ENCODE results near the gene TPH2. TPM values are rescaled to one million over a fixed set of nuclear protein-coding genes. Genes with fewer than 3 reads are reported as not detected.

The TPH2 gene
- total and polyA plus RNA-seq, 4 donors: 0.01 TPM; not detected in 3

DNA sequence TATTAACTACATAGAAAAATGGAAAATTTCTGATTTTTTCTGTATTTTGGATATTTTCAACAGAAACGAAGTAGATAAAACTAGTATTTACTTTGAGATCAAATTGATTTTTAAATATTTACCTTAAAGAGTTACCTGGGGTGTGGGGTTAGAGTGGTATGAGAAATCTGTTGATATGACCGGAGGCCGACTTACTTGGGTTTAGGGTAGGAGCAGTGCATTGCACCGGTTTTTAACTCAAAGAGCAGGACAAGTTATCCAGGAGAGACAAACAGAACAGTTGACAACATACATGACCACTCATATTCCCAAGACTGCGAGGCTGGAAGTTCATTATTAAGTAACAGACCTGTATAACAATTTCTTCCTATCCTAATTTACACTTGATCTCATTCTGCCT lies 31.4 kb downstream of the TPH2 start:
- Histone ChIP-seq H3K9me3 (ENCODE audit: control insufficient read depth in 4 of 4, insufficient read depth in 3 of 4, low read length in 3 of 4) (no peaks in the 10 kb centered on the region), H3K27ac (ENCODE audit: low read depth in 1 of 2, low read length in 1 of 2) (no peak overlapping the region), H3K27me3 (ENCODE audit: control insufficient read depth in 3 of 3, insufficient read depth in 3 of 3, low read length in 2 of 3) (no peaks in the 10 kb centered on the region), H3K9ac (ENCODE audit: insufficient read depth in 1 of 2, low read length in 2 of 2) (no peak overlapping the region), H3K36me3 (ENCODE audit: control insufficient read depth in 4 of 4, insufficient read depth in 4 of 4, low read length in 4 of 4) (no peaks in the 10 kb centered on the region), H3K4me1 (ENCODE audit: control insufficient read depth in 5 of 5, insufficient read depth in 5 of 5, low read length in 5 of 5) (no peaks in the 10 kb centered on the region), H3K4me3 (no peak overlapping the region)
- ATAC-seq (ENCODE audit: insufficient read depth, low FRiP score): no peak
- no peak for DNase-seq
- WGBS, 2 donors: 76 to 83% methylated on average over 5 of the region's 5 CpGs
- no peak for TF ChIP-seq CTCF (IDR thresholded peaks at IDR 0.05; ENCODE audit: control extremely low read depth, extremely low read depth)

DNA sequence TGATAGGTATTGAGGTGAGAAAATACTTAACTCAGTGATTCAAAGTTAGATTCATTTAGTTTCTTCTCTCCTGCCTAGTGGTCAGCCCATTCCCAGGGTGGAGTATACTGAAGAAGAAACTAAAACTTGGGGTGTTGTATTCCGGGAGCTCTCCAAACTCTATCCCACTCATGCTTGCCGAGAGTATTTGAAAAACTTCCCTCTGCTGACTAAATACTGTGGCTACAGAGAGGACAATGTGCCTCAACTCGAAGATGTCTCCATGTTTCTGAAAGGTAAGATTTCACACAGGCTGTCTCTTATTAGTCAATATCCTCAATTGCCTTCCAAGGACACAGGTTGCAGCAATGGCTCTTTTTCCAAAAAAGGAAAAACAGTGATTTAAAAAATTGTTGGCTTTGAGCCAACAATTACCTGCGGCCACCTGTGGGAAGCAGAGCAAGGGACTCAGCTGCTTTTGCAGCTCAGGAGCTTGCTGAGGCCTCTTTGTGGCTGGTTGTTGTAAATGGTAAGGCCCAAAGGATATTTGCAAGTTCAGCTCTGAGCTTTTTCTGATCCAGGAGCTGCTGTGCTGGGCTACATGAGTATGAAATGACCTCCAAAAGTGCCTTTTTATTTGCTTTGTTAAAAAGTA lies 33.9 kb downstream of the TPH2 start:
- no peak overlapping the region for H3K4me3 ChIP-seq
- 69 to 70% methylated on average over 4 of the region's 4 CpGs for WGBS, 2 donors
- H3K27me3 ChIP-seq (ENCODE audit: control insufficient read depth in 3 of 3, insufficient read depth in 3 of 3, low read length in 2 of 3): no peaks in the 10 kb centered on the region
- DNase-seq: peak in 1 of 3 donors; percentile 6
- H3K27ac ChIP-seq (ENCODE audit: low read depth in 1 of 2, low read length in 1 of 2): no peak overlapping the region
- no peak overlapping the region for H3K9ac ChIP-seq (ENCODE audit: insufficient read depth in 1 of 2, low read length in 2 of 2)
- no peak for ATAC-seq (ENCODE audit: insufficient read depth, low FRiP score)
- H3K36me3 ChIP-seq (ENCODE audit: control insufficient read depth in 4 of 4, insufficient read depth in 4 of 4, low read length in 4 of 4): no peaks in the 10 kb centered on the region
- TF ChIP-seq CTCF (IDR thresholded peaks at IDR 0.05; ENCODE audit: control extremely low read depth, extremely low read depth): no peak
- H3K9me3 ChIP-seq (ENCODE audit: control insufficient read depth in 4 of 4, insufficient read depth in 3 of 4, low read length in 3 of 4): no peaks in the 10 kb centered on the region
- H3K4me1 ChIP-seq (ENCODE audit: control insufficient read depth in 5 of 5, insufficient read depth in 5 of 5, low read length in 5 of 5): no peaks in the 10 kb centered on the region

DNA sequence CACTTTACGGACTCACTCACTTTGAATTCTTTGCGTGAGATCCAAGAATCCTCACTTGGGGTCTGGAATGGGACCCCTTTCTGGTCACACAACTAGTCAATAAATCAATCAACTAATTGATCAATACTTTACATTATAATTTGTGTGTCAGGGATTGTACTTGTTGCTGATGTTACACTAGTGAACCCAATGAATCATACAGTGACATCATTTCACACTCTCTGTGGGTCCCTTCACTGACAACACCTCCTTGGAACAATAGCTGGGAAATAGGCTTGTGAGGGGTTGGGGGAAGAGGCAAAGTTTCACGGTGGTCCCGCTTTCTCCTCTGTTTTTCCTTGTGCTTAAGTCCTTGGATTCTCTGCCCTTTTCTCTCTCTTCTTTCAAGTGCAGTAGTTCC lies 35.0 kb downstream of the TPH2 start:
- whole genome bisulfite sequencing, 2 donors: 74 to 86% methylated on average over 4 of the region's 4 CpGs

More for the DNA sequence above, 35.0 kb downstream of the TPH2 start:
- Histone ChIP-seq H3K27ac (ENCODE audit: low read depth in 1 of 2, low read length in 1 of 2) (no peak overlapping the region), H3K27me3 (ENCODE audit: control insufficient read depth in 3 of 3, insufficient read depth in 3 of 3, low read length in 2 of 3) (no peaks in the 10 kb centered on the region), H3K9ac (ENCODE audit: insufficient read depth in 1 of 2, low read length in 2 of 2) (no peak overlapping the region), H3K36me3 (ENCODE audit: control insufficient read depth in 4 of 4, insufficient read depth in 4 of 4, low read length in 4 of 4) (no peaks in the 10 kb centered on the region), H3K4me3 (no peak overlapping the region), H3K4me1 (ENCODE audit: control insufficient read depth in 5 of 5, insufficient read depth in 5 of 5, low read length in 5 of 5) (no peaks in the 10 kb centered on the region), H3K9me3 (ENCODE audit: control insufficient read depth in 4 of 4, insufficient read depth in 3 of 4, low read length in 3 of 4) (no peaks in the 10 kb centered on the region)
- TF ChIP-seq CTCF (IDR thresholded peaks at IDR 0.05; ENCODE audit: control extremely low read depth, extremely low read depth): no peak
- ATAC-seq (ENCODE audit: insufficient read depth, low FRiP score) (no peak), DNase-seq (no peak)

Data from lung (tissue), 12 donors.